ENCODE data around the gene SCUBE1.
"Not testable (repeated sequence)": the region's sequence is repeated elsewhere in the genome, so short reads cannot be mapped to it uniquely, and the experiment has no call there.

The SCUBE1 gene

GRCh38 chr22:43356881-43357280, 13.7 kb upstream of the SCUBE1 start:
- no peak for DNase-seq (ENCODE audit: low read depth)

- DNase-seq (ENCODE audit: low read depth), result not testable (repeated sequence)
These were observed 12.5 kb upstream of the SCUBE1 start for GRCh38 chr22:43355688-43356087.

GRCh38 chr22:43351966-43352345, 8.8 kb upstream of the SCUBE1 start:
- DNase-seq (ENCODE audit: low read depth), result no peak

- DNase-seq (ENCODE audit: low read depth), result no peak
These were observed 6.5 kb upstream of the SCUBE1 start for GRCh38 chr22:43349636-43350035.

- peak; percentile 35 for DNase-seq (ENCODE audit: low read depth)
These were observed 3.4 kb upstream of the SCUBE1 start for GRCh38 chr22:43346521-43346929.

- DNase-seq (ENCODE audit: low read depth), result no peak
These were observed 2.7 kb upstream of the SCUBE1 start for GRCh38 chr22:43345761-43346301.

- no peak for DNase-seq (ENCODE audit: low read depth)
These were observed 2.2 kb upstream of the SCUBE1 start for GRCh38 chr22:43345356-43345755.

- no peak for DNase-seq (ENCODE audit: low read depth)
These were observed 1.3 kb upstream of the SCUBE1 start for GRCh38 chr22:43344520-43344787.

GRCh38 chr22:43343670-43344519, 723 bp upstream of the SCUBE1 start:
- no peak for DNase-seq (ENCODE audit: low read depth)

GRCh38 chr22:43342347-43343261, 568 bp downstream of the SCUBE1 start:
- DNase-seq (ENCODE audit: low read depth), result no peak

GRCh38 chr22:43341565-43341964, 1.6 kb downstream of the SCUBE1 start:
- no peak for DNase-seq (ENCODE audit: low read depth)

- no peak for DNase-seq (ENCODE audit: low read depth)
These were observed 4.3 kb downstream of the SCUBE1 start for GRCh38 chr22:43338766-43339345.

- DNase-seq (ENCODE audit: low read depth), result no peak
These were observed 5.2 kb downstream of the SCUBE1 start for GRCh38 chr22:43337946-43338345.

- no peak for DNase-seq (ENCODE audit: low read depth)
These were observed 5.8 kb downstream of the SCUBE1 start for GRCh38 chr22:43337385-43337784.

- no peak for DNase-seq (ENCODE audit: low read depth)
These were observed 8.8 kb downstream of the SCUBE1 start for GRCh38 chr22:43334378-43334777.

GRCh38 chr22:43333978-43334377, 9.2 kb downstream of the SCUBE1 start:
- DNase-seq (ENCODE audit: low read depth), result no peak

- no peak for DNase-seq (ENCODE audit: low read depth)
These were observed 10.0 kb downstream of the SCUBE1 start for GRCh38 chr22:43333156-43333555.

GRCh38 chr22:43331698-43332097, 11.5 kb downstream of the SCUBE1 start:
- DNase-seq (ENCODE audit: low read depth), result no peak

GRCh38 chr22:43331069-43331451, 12.1 kb downstream of the SCUBE1 start:
- no peak for DNase-seq (ENCODE audit: low read depth)

GRCh38 chr22:43330178-43331068, 12.7 kb downstream of the SCUBE1 start:
- DNase-seq (ENCODE audit: low read depth), result no peak

GRCh38 chr22:43329061-43329460, 14.1 kb downstream of the SCUBE1 start:
- no peak for DNase-seq (ENCODE audit: low read depth)

GRCh38 chr22:43327157-43327438, 16.1 kb downstream of the SCUBE1 start:
- DNase-seq (ENCODE audit: low read depth), result no peak

All from stimulated activated CD8-positive, alpha-beta memory T cell treated with anti-CD3 and anti-CD28 coated beads, Interleukin-12 subunit alpha, Interleukin-12 subunit beta, amount 100 ng/mL, for 4 hours (primary cell).